GM13977 (cell line): ENCODE measurements around the gene PRKCZ.

ENCODE experiments used
- DNase-seq: peaks from one replicate; pipeline ENCODE4 v3.0.0; 2012; ENCODE audit warnings: low spot score
- CTCF ChIP-seq: IDR thresholded peaks from 2 replicates; pipeline ENCODE4 v1.5.1; 2012; ENCODE audit warnings: mild to moderate bottlenecking, control low read depth; ENCODE audit not compliant: insufficient read depth; ENCODE audit errors: extremely low read depth, missing control alignments
- in situ Hi-C: fragments of 300-500 bp; cut with MboI; formaldehyde crosslinking; loops from one replicate; pipeline ENCODE4 v1.12.0; 2022; ENCODE audit warnings: low sequenced_read_pairs, low pct_unique_long_range_greater_than_20kb, mixed read lengths, inconsistent platforms; ENCODE audit not compliant: unreplicated experiment

PRKCZ gene

GRCh38 chr1:2188336-2188735 lies 138.1 kb downstream of the PRKCZ start:
- TF ChIP-seq CTCF: no peak
- in situ Hi-C loops: loop anchor here (25.0 kb wide), 1 partner anchor 349 kb away; the partner anchor contains the start of genes HES5 and PANK4
- no peak for DNase-seq

GRCh38 chr1:2189459-2190425 lies 139.5 kb downstream of the PRKCZ start:
- no peak for TF ChIP-seq CTCF
- DNase-seq: peak; percentile 92
- in situ Hi-C loops: loop anchor here (10.0 to 25.0 kb wide), 2 partner anchors 205 to 348 kb away; partner anchors contain the start of genes HES5, MORN1, PANK4 and RER1

- no peak for DNase-seq
- TF ChIP-seq CTCF: no peak
- in situ Hi-C loops: loop anchor here (10.0 to 25.0 kb wide), 2 partner anchors 204 to 347 kb away; partner anchors contain the start of genes HES5, MORN1, PANK4 and RER1
Observed at GRCh38 chr1:2190491-2190976, 140.3 kb downstream of the PRKCZ start.

- in situ Hi-C loops: loop anchor here (10.0 to 25.0 kb wide), 2 partner anchors 202 to 345 kb away; partner anchors contain the start of genes HES5, MORN1, PANK4 and RER1
- DNase-seq: no peak
- no peak for TF ChIP-seq CTCF
Observed at GRCh38 chr1:2192031-2192995, 142.1 kb downstream of the PRKCZ start.

GRCh38 chr1:2193514-2194281 lies 143.5 kb downstream of the PRKCZ start:
- in situ Hi-C loops: loop anchor here (10.0 to 25.0 kb wide), 2 partner anchors 201 to 344 kb away; partner anchors contain the start of genes HES5, MORN1, PANK4 and RER1
- TF ChIP-seq CTCF: no peak
- DNase-seq: no peak
